ENCODE data around the gene RALY. TPM values are rescaled to one million over a fixed set of nuclear protein-coding genes. Genes with fewer than 3 reads are reported as not detected.

RALY gene
- total RNA-seq, 1 experiment from 2014 or later, result 164 TPM

- no peak for DNase-seq (ENCODE audit: low read depth, low spot score)
- Histone ChIP-seq H3K4me1 (ENCODE audit: control insufficient read depth, insufficient read depth, low read length) (peaks cover 18% of the 10 kb centered on the region), H3K36me3 (ENCODE audit: control insufficient read depth, insufficient read depth, low read length) (peaks cover 5% of the 10 kb centered on the region), H3K27ac (ENCODE audit: low read length) (peak overlapping the region; percentile 96), H3K27me3 (ENCODE audit: control insufficient read depth, insufficient read depth, low read length) (no peaks in the 10 kb centered on the region), H3K9me3 (ENCODE audit: control insufficient read depth, insufficient read depth, low read depth, low read length) (no peaks in the 10 kb centered on the region), H3K4me3 (ENCODE audit: low read depth in 2 of 2, low read length in 2 of 2) (peak overlapping the region; percentile 88 to 99)
- in situ Hi-C loops (cut with HindIII; ENCODE audit: low pct_unique_long_range_greater_than_20kb, low sequenced_read_pairs) (no loop called here), intact Hi-C loops (cut with micrococcal nuclease; ENCODE audit: unreplicated experiment) (no loop called here)
- no TSS peak for BruUV-seq (replicated peaks)
- peak; percentile 28; the same call in 1 of the 2 replicates for TF ChIP-seq SIN3A (IDR thresholded peaks at IDR 0.05; ENCODE audit: borderline replicate concordance, insufficient read depth, low read depth, low read length)
- no peak for TF ChIP-seq REST (IDR thresholded peaks at IDR 0.05; ENCODE audit: insufficient read depth in 1 of 2, low read depth in 2 of 2, low read length in 1 of 2)
- TF ChIP-seq CTCF (IDR thresholded peaks at IDR 0.05), result no peak
- no peak for TF ChIP-seq TCF7L2 (IDR thresholded peaks at IDR 0.05; ENCODE audit: low read depth, low read length)
- 0 out of 2 replicates have a peak, but pooled peaks have one; percentile 33 for TF ChIP-seq POLR2AphosphoS5 (IDR thresholded peaks at IDR 0.05; ENCODE audit: low read depth, low read length)
- POLR2A ChIA-PET, result interaction anchor here (0.6 kb wide), 2 partner anchors 23 to 215 kb away, joined by 4 to 7 read pairs; no protein-coding TSS in a partner anchor
- peak; percentile 56 for ATAC-seq
- CTCF ChIA-PET, result no interaction called here
Measured at GRCh38 chr20:33994222-33994913, 657 bp downstream of the RALY start.

- H3K27ac ChIP-seq (ENCODE audit: low read length), result peak overlapping the region; percentile 96
- H3K9me3 ChIP-seq (ENCODE audit: control insufficient read depth, insufficient read depth, low read depth, low read length), result no peaks in the 10 kb centered on the region
- no peaks in the 10 kb centered on the region for H3K27me3 ChIP-seq (ENCODE audit: control insufficient read depth, insufficient read depth, low read length)
- no peak for TF ChIP-seq REST (IDR thresholded peaks at IDR 0.05; ENCODE audit: insufficient read depth in 1 of 2, low read depth in 2 of 2, low read length in 1 of 2)
- no peak for TF ChIP-seq SIN3A (IDR thresholded peaks at IDR 0.05; ENCODE audit: borderline replicate concordance, insufficient read depth, low read depth, low read length)
- no peak for TF ChIP-seq CTCF (IDR thresholded peaks at IDR 0.05)
- no peak for TF ChIP-seq POLR2AphosphoS5 (IDR thresholded peaks at IDR 0.05; ENCODE audit: low read depth, low read length)
- TF ChIP-seq TCF7L2 (IDR thresholded peaks at IDR 0.05; ENCODE audit: low read depth, low read length), result no peak
- H3K4me1 ChIP-seq (ENCODE audit: control insufficient read depth, insufficient read depth, low read length), result peaks cover 23% of the 10 kb centered on the region
- no peak for ATAC-seq
- intact Hi-C loops (cut with micrococcal nuclease; ENCODE audit: unreplicated experiment), result no loop called here
- TSS peak; percentile 80 for BruUV-seq (replicated peaks)
- no peak for DNase-seq (ENCODE audit: low read depth, low spot score)
- ChIA-PET CTCF (no interaction called here), POLR2A (no interaction called here)
- H3K36me3 ChIP-seq (ENCODE audit: control insufficient read depth, insufficient read depth, low read length), result peaks cover 5% of the 10 kb centered on the region
- in situ Hi-C loops (cut with HindIII; ENCODE audit: low pct_unique_long_range_greater_than_20kb, low sequenced_read_pairs), result no loop called here
- peak overlapping the region; percentile 88 to 99 for H3K4me3 ChIP-seq (ENCODE audit: low read depth in 2 of 2, low read length in 2 of 2)
Measured at GRCh38 chr20:33995053-33995831, 1.5 kb downstream of the RALY start.
